Brain microvascular endothelial cell (primary cell): ENCODE measurements around the gene PTDSS2.

Experiments
- DNase-seq: peaks from one replicate; pipeline ENCODE4 v3.0.0-alpha.2; 2020
- H3K27ac ChIP-seq: fragments of 250-450 bp; sonication (Bioruptor Pico); 2 replicates; pipeline ENCODE4 v1.5.1; 2020; ENCODE audit warnings: mild to moderate bottlenecking, moderate library complexity
- H3K27me3 ChIP-seq: fragments of 250-450 bp; sonication (Bioruptor Pico); replicated peaks from 2 replicates; pipeline ENCODE4 v1.5.1; 2020; ENCODE audit warnings: mild to moderate bottlenecking
- H3K36me3 ChIP-seq: fragments of 250-450 bp; sonication (Bioruptor Pico); replicated peaks from 2 replicates; pipeline ENCODE4 v1.5.1; 2020; ENCODE audit warnings: mild to moderate bottlenecking
- H3K4me3 ChIP-seq: 2 replicates; pipeline ENCODE4 v1.5.1; 2011; ENCODE audit warnings: low read depth, mild to moderate bottlenecking, control low read depth, low read length, moderate library complexity
- CTCF ChIP-seq: IDR thresholded peaks from 2 replicates; pipeline ENCODE4 v1.5.1; 2011; ENCODE audit warnings: low read depth, mild to moderate bottlenecking, moderate library complexity, low read length, control low read depth, inconsistent platforms; ENCODE audit errors: missing control alignments
- in situ Hi-C: cut with HindIII; loops from 2 replicates; pipeline ENCODE4 v1.10.0; 2017; ENCODE audit warnings: low sequenced_read_pairs, low pct_ligation_motif_present

PTDSS2 gene

GRCh38 chr11:437228-437870 lies 12.7 kb upstream of the PTDSS2 start:
- no peaks in the 10 kb centered on the region for H3K27me3 ChIP-seq
- H3K36me3 ChIP-seq, result no peaks in the 10 kb centered on the region
- H3K4me3 ChIP-seq, result no peak overlapping the region
- TF ChIP-seq CTCF, result no peak
- in situ Hi-C loops, result no loop called here
- H3K27ac ChIP-seq, result no peak overlapping the region
- no peak for DNase-seq

GRCh38 chr11:438101-438844 lies 11.8 kb upstream of the PTDSS2 start:
- TF ChIP-seq CTCF, result no peak
- H3K27ac ChIP-seq, result no peak overlapping the region
- in situ Hi-C loops, result no loop called here
- H3K4me3 ChIP-seq, result no peak overlapping the region
- no peaks in the 10 kb centered on the region for H3K27me3 ChIP-seq
- no peak for DNase-seq
- no peaks in the 10 kb centered on the region for H3K36me3 ChIP-seq

GRCh38 chr11:439315-440064 lies 10.6 kb upstream of the PTDSS2 start:
- Histone ChIP-seq H3K27me3 (no peaks in the 10 kb centered on the region), H3K36me3 (no peaks in the 10 kb centered on the region), H3K27ac (no peak overlapping the region), H3K4me3 (no peak overlapping the region)
- DNase-seq, result no peak
- in situ Hi-C loops, result no loop called here
- no peak for TF ChIP-seq CTCF

GRCh38 chr11:440065-441042 lies 9.7 kb upstream of the PTDSS2 start:
- no peak for DNase-seq
- peak; percentile 35 for TF ChIP-seq CTCF
- no peak overlapping the region for H3K27ac ChIP-seq
- in situ Hi-C loops, result no loop called here
- H3K36me3 ChIP-seq, result no peaks in the 10 kb centered on the region
- H3K4me3 ChIP-seq, result no peak overlapping the region
- no peaks in the 10 kb centered on the region for H3K27me3 ChIP-seq

GRCh38 chr11:441043-441417 lies 9.0 kb upstream of the PTDSS2 start:
- no peak overlapping the region for H3K27ac ChIP-seq
- in situ Hi-C loops, result no loop called here

More at GRCh38 chr11:441043-441417, 9.0 kb upstream of the PTDSS2 start:
- no peak overlapping the region for H3K4me3 ChIP-seq
- TF ChIP-seq CTCF, result no peak
- no peaks in the 10 kb centered on the region for H3K36me3 ChIP-seq
- DNase-seq, result no peak
- H3K27me3 ChIP-seq, result no peaks in the 10 kb centered on the region
